DMS53 treated with DMSO at 0.1 percent for 48 hours (cell line): Measurements from ENCODE around the gene MEPE.

Experiments used
- DNase-seq: peaks from one replicate; lab custom pipeline; 2025; ENCODE audit not compliant: unreplicated experiment; lab: John Stamatoyannopoulos, UW

MEPE gene

GRCh38 chr4:87832669-87833068, at the start of gene MEPE:
MEPE (plus strand) TSS chr4:87832969; CDS start chr4:87834715, 1,746 bp downstream.
- DNase-seq: no peak

- DNase-seq: no peak
Observed at GRCh38 chr4:87783781-87784180, 49.0 kb upstream of the MEPE start.

GRCh38 chr4:87785731-87786509, 46.8 kb upstream of the MEPE start:
- DNase-seq: no peak

GRCh38 chr4:87799301-87800113, 33.3 kb upstream of the MEPE start, which contains the start of gene IBSP:
IBSP (plus strand) TSS chr4:87799554; CDS start chr4:87802362, 2,808 bp downstream.
- no peak for DNase-seq

GRCh38 chr4:87802858-87803257, 29.9 kb upstream of the MEPE start:
- no peak for DNase-seq

- no peak for DNase-seq
Observed at GRCh38 chr4:87803421-87803820, 29.3 kb upstream of the MEPE start.

- DNase-seq: no peak
Observed at GRCh38 chr4:87804871-87805270, 27.9 kb upstream of the MEPE start.

GRCh38 chr4:87805971-87806370, 26.8 kb upstream of the MEPE start:
- DNase-seq: no peak

GRCh38 chr4:87806520-87806919, 26.2 kb upstream of the MEPE start:
- DNase-seq: no peak

- no peak for DNase-seq
Observed at GRCh38 chr4:87807402-87807801, 25.4 kb upstream of the MEPE start.

- no peak for DNase-seq
Observed at GRCh38 chr4:87811977-87812376, 20.8 kb upstream of the MEPE start.

- no peak for DNase-seq
Observed at GRCh38 chr4:87819281-87819919, 13.4 kb upstream of the MEPE start.

- peak; percentile 11 for DNase-seq
Observed at GRCh38 chr4:87823200-87823599, 9.6 kb upstream of the MEPE start.

- no peak for DNase-seq
Observed at GRCh38 chr4:87823724-87824123, 9.0 kb upstream of the MEPE start.

GRCh38 chr4:87824352-87824751, 8.4 kb upstream of the MEPE start:
- no peak for DNase-seq

GRCh38 chr4:87834401-87834800, 1.6 kb downstream of the MEPE start:
- no peak for DNase-seq

- no peak for DNase-seq
Observed at GRCh38 chr4:87835197-87835596, 2.4 kb downstream of the MEPE start.

GRCh38 chr4:87835743-87836142, 3.0 kb downstream of the MEPE start:
- no peak for DNase-seq

GRCh38 chr4:87838205-87838604, 5.4 kb downstream of the MEPE start:
- DNase-seq: no peak

- peak; percentile 10 for DNase-seq
Observed at GRCh38 chr4:87838890-87839591, 6.3 kb downstream of the MEPE start.

- DNase-seq: no peak
Observed at GRCh38 chr4:87839592-87839946, 6.8 kb downstream of the MEPE start.
